Keratinocyte (primary cell): Measurements from ENCODE around the gene GID8. TPM values are rescaled to one million over a fixed set of nuclear protein-coding genes. Genes with fewer than 3 reads are reported as not detected.

Source experiments
- DNase-seq: peaks from one replicate; pipeline ENCODE4 v3.0.0-alpha.2; 2011; ENCODE audit warnings: low read depth, missing footprints, low spot score
- FAIRE-seq: peaks from 2 replicates; lab custom pipeline; 2011; peaks lifted over from hg19 to GRCh38; lab: Jason Lieb, UNC
- H2AFZ ChIP-seq: 2 replicates; pipeline ENCODE4 v1.6.0; 2012; ENCODE audit warnings: low read length, control low read depth, inconsistent platforms; ENCODE audit not compliant: control insufficient read depth
- H3K27ac ChIP-seq: 2 replicates; pipeline ENCODE4 v1.5.1; 2011; ENCODE audit warnings: low read length; ENCODE audit not compliant: control insufficient read depth, insufficient read depth
- H3K27me3 ChIP-seq: 3 replicates; pipeline ENCODE4 v1.6.0; 2011; ENCODE audit warnings: low read length; ENCODE audit not compliant: control insufficient read depth, insufficient read depth; ENCODE audit errors: extremely low read depth
- H3K36me3 ChIP-seq, 2 experiments: 2 replicates in 1 of 2; 3 replicates in 1 of 2; pipeline ENCODE4 v1.5.1; 2011; ENCODE audit warnings: low read length in 2 of 2, mild to moderate bottlenecking in 1 of 2; ENCODE audit not compliant: control insufficient read depth in 2 of 2, insufficient read depth in 2 of 2; ENCODE audit errors: extremely low read depth in 1 of 2
- H3K4me1 ChIP-seq: 3 replicates; pipeline ENCODE4 v1.5.1; 2011; ENCODE audit warnings: low read length; ENCODE audit not compliant: control insufficient read depth, insufficient read depth; ENCODE audit errors: extremely low read depth
- H3K4me2 ChIP-seq: 3 replicates; pipeline ENCODE4 v1.6.0; 2011; ENCODE audit warnings: low read depth, low read length; ENCODE audit not compliant: control insufficient read depth, insufficient read depth; ENCODE audit errors: extremely low read depth
- H3K4me3 ChIP-seq, 3 experiments: fragments of 200-600 bp in 1 of 3; sonication (generic) in 1 of 3; 2 replicates in 2 of 3; 3 replicates in 1 of 3; pipeline ENCODE4 v1.5.1; 2011 to 2016; ENCODE audit warnings: low read length in 3 of 3, mild to moderate bottlenecking in 3 of 3, control low read depth in 2 of 3, inconsistent platforms in 1 of 3, low read depth in 1 of 3, mixed read lengths in 1 of 3, mixed run types in 1 of 3, moderate library complexity in 1 of 3; ENCODE audit not compliant: control insufficient read depth in 2 of 3, insufficient read depth in 2 of 3; ENCODE audit errors: extremely low read depth in 1 of 3
- H3K79me2 ChIP-seq: 2 replicates; pipeline ENCODE4 v1.6.0; 2012; ENCODE audit warnings: low read length; ENCODE audit not compliant: control insufficient read depth, insufficient read depth
- H3K9ac ChIP-seq: 3 replicates; pipeline ENCODE4 v1.6.0; 2011; ENCODE audit warnings: low read length; ENCODE audit not compliant: control insufficient read depth, insufficient read depth; ENCODE audit errors: extremely low read depth
- H3K9me1 ChIP-seq: 3 replicates; pipeline ENCODE4 v1.6.0; 2011; ENCODE audit warnings: low read length; ENCODE audit not compliant: control insufficient read depth, insufficient read depth; ENCODE audit errors: extremely low read depth
- H3K9me3 ChIP-seq: 2 replicates; pipeline ENCODE4 v1.5.1; 2012; ENCODE audit warnings: low read depth, low read length; ENCODE audit not compliant: control insufficient read depth
- H4K20me1 ChIP-seq: 3 replicates; pipeline ENCODE4 v1.6.0; 2011; ENCODE audit warnings: low read length; ENCODE audit not compliant: control insufficient read depth, insufficient read depth; ENCODE audit errors: extremely low read depth
- CTCF ChIP-seq, 3 experiments: IDR thresholded peaks in 1 of 3; conservative IDR thresholded peaks in 1 of 3; optimal IDR thresholded peaks in 1 of 3; 2 replicates in 2 of 3; 3 replicates in 1 of 3; pipeline versions ENCODE3 to v1.5.1; 2011; ENCODE audit warnings: low read length in 3 of 3, mild to moderate bottlenecking in 3 of 3, moderate library complexity in 2 of 3, control low read depth in 1 of 3, inconsistent platforms in 1 of 3; ENCODE audit not compliant: insufficient read depth in 2 of 3; ENCODE audit errors: extremely low read depth in 1 of 3
- EZH2 ChIP-seq: IDR thresholded peaks from one replicate; pipeline ENCODE4 v1.6.1; 2012; ENCODE audit warnings: inconsistent platforms, mild to moderate bottlenecking, low read length, moderate library complexity
- dilution Hi-C: fragments of 300-500 bp; cut with MboI; formaldehyde crosslinking; loops from one replicate; pipeline ENCODE4 v1.7.0; 2020; ENCODE audit warnings: low sequenced_read_pairs; ENCODE audit not compliant: extremely low pct_ligation_motif_present
- polyA plus RNA-seq, 5 experiments: library from polyadenylated mRNA; depleted of rRNA in 3 of 5; stranded (reverse) in 3 of 5; stranded (forward) in 1 of 5; unstranded in 1 of 5; fragments of >200 nt; gene quantifications; 1 replicate in 1 of 5; 2 replicates in 3 of 5; 3 replicates in 1 of 5; pipeline versions ENCODE4 v1.2.1 to v1.2.3, GENCODE V29; 2011 to 2012; ENCODE audit warnings: missing spikeins in 2 of 5, low read depth in 1 of 5, low replicate concordance in 1 of 5

GID8 gene
- polyA plus RNA-seq, 1 donor (not counting 4 experiments of a cell fraction or from before 2014, with no cell fraction given), result 23.7 TPM

- TF ChIP-seq CTCF (optimal IDR thresholded peaks at IDR 0.05 in 1 of 3, IDR thresholded peaks at IDR 0.05 in 1 of 3, conservative IDR thresholded peaks at IDR 0.05 in 1 of 3; ENCODE audit: extremely low read depth in 1 of 3, insufficient read depth in 2 of 3, low read length in 3 of 3) (no peak), EZH2 (no peak)
These were observed 24.4 kb downstream of the GID8 start for GRCh38 chr20:62962221-62962879.

DNA sequence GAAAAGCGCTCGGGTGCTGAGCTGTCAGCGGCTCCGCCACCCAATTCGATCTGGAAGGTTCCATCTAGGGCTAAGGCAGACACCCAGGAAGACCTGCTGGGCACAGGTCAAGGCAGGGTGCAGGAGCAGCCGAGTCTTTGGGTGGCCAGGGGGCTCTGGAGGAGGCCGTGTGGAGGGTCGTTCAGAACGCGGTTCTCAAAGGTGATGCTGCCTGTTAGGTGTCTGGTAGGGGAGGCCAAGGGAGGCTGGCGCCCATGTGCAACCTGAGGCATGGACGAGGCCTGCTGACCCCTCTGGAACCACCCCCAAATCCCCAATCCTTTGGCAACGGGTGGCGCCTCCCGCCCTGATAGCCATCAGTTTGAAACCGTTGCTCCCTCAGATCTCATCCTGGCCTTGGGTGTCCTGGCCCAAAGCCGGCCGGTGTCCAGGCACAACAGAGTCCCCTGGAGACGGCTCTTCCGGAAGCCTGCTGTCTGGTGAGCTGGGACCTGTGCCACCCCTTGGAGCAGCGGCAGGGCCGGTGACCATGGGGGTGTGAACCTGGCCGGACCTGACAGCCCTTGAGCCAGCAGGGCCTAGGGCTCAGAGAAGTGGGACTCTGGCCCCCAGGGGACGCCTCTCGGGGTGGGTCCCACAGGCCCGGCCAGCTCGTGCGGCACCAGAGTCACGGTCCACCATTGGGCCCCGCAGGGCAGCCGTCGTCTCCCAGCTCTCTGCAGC lies 25.1 kb downstream of the GID8 start:
- H4K20me1 ChIP-seq, result peaks cover 5% of the 10 kb centered on the region
- no peak overlapping the region for H3K4me2 ChIP-seq
- no peak overlapping the region for H3K4me3 ChIP-seq
- no peaks in the 10 kb centered on the region for H3K9me1 ChIP-seq
- peaks cover 3% of the 10 kb centered on the region for H3K4me1 ChIP-seq
- dilution Hi-C loops, result no loop called here
- H3K27ac ChIP-seq, result no peak overlapping the region
- no peak for TF ChIP-seq EZH2
- TF ChIP-seq CTCF (optimal IDR thresholded peaks at IDR 0.05 in 1 of 3, IDR thresholded peaks at IDR 0.05 in 1 of 3, conservative IDR thresholded peaks at IDR 0.05 in 1 of 3; ENCODE audit: extremely low read depth in 1 of 3, insufficient read depth in 2 of 3, low read length in 3 of 3), result no peak
- H3K9me3 ChIP-seq, result no peaks in the 10 kb centered on the region
- no peak overlapping the region for H3K9ac ChIP-seq
- no peak for DNase-seq
- peaks cover 52% of the 10 kb centered on the region for H3K27me3 ChIP-seq
- no peak for FAIRE-seq
- H3K79me2 ChIP-seq, result no peaks in the 10 kb centered on the region
- no peaks in the 10 kb centered on the region for H3K36me3 ChIP-seq
- no peak overlapping the region for H2AFZ ChIP-seq

More at GRCh38 chr20:62962221-62962879, 24.4 kb downstream of the GID8 start:
- dilution Hi-C loops, result no loop called here
- Histone ChIP-seq H3K4me1 (peaks cover 3% of the 10 kb centered on the region), H3K9me3 (no peaks in the 10 kb centered on the region), H2AFZ (no peak overlapping the region), H3K4me2 (no peak overlapping the region), H3K36me3 (no peaks in the 10 kb centered on the region), H3K9ac (no peak overlapping the region), H3K27ac (no peak overlapping the region), H3K27me3 (peaks cover 47% of the 10 kb centered on the region), H3K4me3 (no peak overlapping the region), H3K79me2 (no peaks in the 10 kb centered on the region), H3K9me1 (no peaks in the 10 kb centered on the region), H4K20me1 (peaks cover 5% of the 10 kb centered on the region)
- FAIRE-seq (no peak), DNase-seq (no peak)
